Osteoblast (primary cell): Measurements from ENCODE around the gene GSG1L2. TPM values are rescaled to one million over a fixed set of nuclear protein-coding genes. Genes with fewer than 3 reads are reported as not detected.

Experiments
- DNase-seq: peaks from one replicate; pipeline ENCODE4 v3.0.0; 2011; ENCODE audit warnings: low spot score, mixed read lengths; ENCODE audit not compliant: insufficient read length; ENCODE audit errors: missing footprints
- H2AFZ ChIP-seq: 2 replicates; pipeline ENCODE4 v1.6.0; 2011; ENCODE audit warnings: mild to moderate bottlenecking, low read length
- H3K27ac ChIP-seq: 2 replicates; pipeline ENCODE4 v1.5.1; 2011; ENCODE audit warnings: mild to moderate bottlenecking, low read depth, low read length, moderate library complexity
- H3K27me3 ChIP-seq: 2 replicates; pipeline ENCODE4 v1.6.0; 2012; ENCODE audit warnings: mild to moderate bottlenecking, control low read depth, inconsistent platforms, low read length, moderate library complexity; ENCODE audit not compliant: insufficient read depth
- H3K36me3 ChIP-seq: 2 replicates; pipeline ENCODE4 v1.5.1; 2011; ENCODE audit warnings: mild to moderate bottlenecking, low read length, control low read depth, moderate library complexity; ENCODE audit not compliant: insufficient read depth
- H3K4me1 ChIP-seq: 2 replicates; pipeline ENCODE4 v1.5.1; 2011; ENCODE audit warnings: mild to moderate bottlenecking, low read length, control low read depth, moderate library complexity; ENCODE audit not compliant: insufficient read depth
- H3K4me2 ChIP-seq: 2 replicates; pipeline ENCODE4 v1.6.0; 2011; ENCODE audit warnings: mild to moderate bottlenecking, low read length; ENCODE audit not compliant: insufficient read depth
- H3K4me3 ChIP-seq: fragments of 200-600 bp; sonication (generic); 3 replicates; pipeline ENCODE4 v1.5.1; 2012; ENCODE audit warnings: mild to moderate bottlenecking, low read length, inconsistent platforms; ENCODE audit not compliant: insufficient read depth
- H3K79me2 ChIP-seq: 2 replicates; pipeline ENCODE4 v1.6.0; 2012; ENCODE audit warnings: mild to moderate bottlenecking, low read length, control low read depth, inconsistent platforms; ENCODE audit not compliant: insufficient read depth
- H3K9me3 ChIP-seq: 2 replicates; pipeline ENCODE4 v1.5.1; 2011; ENCODE audit warnings: low read depth, low read length, control low read depth
- H4K20me1 ChIP-seq: 2 replicates; pipeline ENCODE4 v1.6.0; 2012; ENCODE audit warnings: mild to moderate bottlenecking, low read length, control low read depth; ENCODE audit not compliant: insufficient read depth
- CTCF ChIP-seq: IDR thresholded peaks from 2 replicates; pipeline ENCODE4 v1.5.1; 2011; ENCODE audit warnings: mild to moderate bottlenecking, low read depth, low read length, moderate library complexity; ENCODE audit errors: extremely low read depth
- total RNA-seq: library from RNA; depleted of rRNA; stranded (reverse); fragments of >200 nt; gene quantifications from 2 replicates; pipeline ENCODE4 v1.2.3, GENCODE V29; 2012

GSG1L2 gene
- total RNA-seq, 1 donor, result not detected

DNA sequence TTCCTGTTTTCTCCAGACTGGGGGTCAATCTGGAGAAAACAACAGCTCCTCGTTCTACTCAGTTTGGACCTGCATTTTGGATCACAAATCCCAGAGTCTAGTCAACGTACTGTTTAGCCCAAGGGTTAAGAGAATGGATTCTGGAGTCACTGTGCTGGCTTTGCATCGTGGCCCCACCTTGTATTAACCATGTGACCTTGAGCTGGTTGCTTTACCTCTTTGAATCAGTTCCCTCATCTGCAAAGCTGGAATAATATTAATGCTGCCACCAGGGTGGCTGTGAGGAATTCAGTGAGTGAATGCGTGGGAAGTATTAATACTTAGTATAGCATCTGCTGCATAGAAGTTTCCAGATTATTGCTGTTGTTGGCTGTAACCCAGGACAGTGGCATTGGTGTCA lies 19.2 kb downstream of the GSG1L2 start:
- Histone ChIP-seq H3K27me3 (no peaks in the 10 kb centered on the region), H3K4me1 (no peaks in the 10 kb centered on the region), H4K20me1 (no peaks in the 10 kb centered on the region), H3K9me3 (no peaks in the 10 kb centered on the region), H3K36me3 (no peaks in the 10 kb centered on the region), H3K27ac (no peak overlapping the region), H3K79me2 (no peaks in the 10 kb centered on the region), H2AFZ (no peak overlapping the region), H3K4me2 (no peak overlapping the region), H3K4me3 (no peak overlapping the region)
- no peak for DNase-seq
- TF ChIP-seq CTCF, result no peak

GRCh38 chr17:9802294-9802693 lies 19.6 kb downstream of the GSG1L2 start:
- no peaks in the 10 kb centered on the region for H4K20me1 ChIP-seq
- H3K9me3 ChIP-seq, result no peaks in the 10 kb centered on the region
- H3K4me3 ChIP-seq, result no peak overlapping the region
- DNase-seq, result no peak
- H3K36me3 ChIP-seq, result no peaks in the 10 kb centered on the region
- H2AFZ ChIP-seq, result no peak overlapping the region
- no peaks in the 10 kb centered on the region for H3K27me3 ChIP-seq
- H3K4me1 ChIP-seq, result no peaks in the 10 kb centered on the region
- TF ChIP-seq CTCF, result no peak
- H3K27ac ChIP-seq, result no peak overlapping the region
- no peak overlapping the region for H3K4me2 ChIP-seq
- H3K79me2 ChIP-seq, result no peaks in the 10 kb centered on the region

DNA sequence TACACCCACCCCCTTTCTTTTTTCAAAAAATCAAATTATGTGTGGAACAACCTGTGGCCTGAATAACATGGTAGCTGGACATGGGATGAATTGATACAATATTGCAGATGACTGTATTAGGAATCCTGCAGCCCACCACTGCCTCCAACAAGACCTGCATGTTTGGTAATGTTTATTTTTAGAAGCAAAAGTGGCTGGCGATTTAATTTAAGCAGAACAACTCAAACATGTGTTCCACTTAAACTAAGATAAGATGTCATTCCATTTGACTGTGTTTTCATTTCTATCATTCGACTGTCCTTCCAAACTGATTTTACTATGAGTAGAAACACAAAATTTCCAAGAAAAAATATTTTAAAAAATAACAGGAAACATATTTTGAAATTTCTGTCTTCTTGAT lies 20.4 kb downstream of the GSG1L2 start:
- H3K36me3 ChIP-seq, result no peaks in the 10 kb centered on the region
- no peak overlapping the region for H3K4me3 ChIP-seq
- H3K27me3 ChIP-seq, result no peaks in the 10 kb centered on the region
- H2AFZ ChIP-seq, result no peak overlapping the region
- no peak for TF ChIP-seq CTCF
- no peaks in the 10 kb centered on the region for H3K9me3 ChIP-seq
- H3K79me2 ChIP-seq, result no peaks in the 10 kb centered on the region
- H3K27ac ChIP-seq, result no peak overlapping the region
- H3K4me1 ChIP-seq, result no peaks in the 10 kb centered on the region
- H4K20me1 ChIP-seq, result no peaks in the 10 kb centered on the region
- DNase-seq, result no peak
- no peak overlapping the region for H3K4me2 ChIP-seq

- Histone ChIP-seq H3K4me2 (no peak overlapping the region), H4K20me1 (no peaks in the 10 kb centered on the region), H3K4me1 (no peaks in the 10 kb centered on the region), H3K27me3 (no peaks in the 10 kb centered on the region), H3K36me3 (no peaks in the 10 kb centered on the region), H3K79me2 (no peaks in the 10 kb centered on the region), H2AFZ (no peak overlapping the region), H3K4me3 (no peak overlapping the region), H3K27ac (no peak overlapping the region), H3K9me3 (no peaks in the 10 kb centered on the region)
- DNase-seq, result no peak
- no peak for TF ChIP-seq CTCF
These were observed 23.2 kb downstream of the GSG1L2 start for GRCh38 chr17:9798724-9799123.
